ENCODE data around the gene C1GALT1.

C1GALT1 gene

DNA sequence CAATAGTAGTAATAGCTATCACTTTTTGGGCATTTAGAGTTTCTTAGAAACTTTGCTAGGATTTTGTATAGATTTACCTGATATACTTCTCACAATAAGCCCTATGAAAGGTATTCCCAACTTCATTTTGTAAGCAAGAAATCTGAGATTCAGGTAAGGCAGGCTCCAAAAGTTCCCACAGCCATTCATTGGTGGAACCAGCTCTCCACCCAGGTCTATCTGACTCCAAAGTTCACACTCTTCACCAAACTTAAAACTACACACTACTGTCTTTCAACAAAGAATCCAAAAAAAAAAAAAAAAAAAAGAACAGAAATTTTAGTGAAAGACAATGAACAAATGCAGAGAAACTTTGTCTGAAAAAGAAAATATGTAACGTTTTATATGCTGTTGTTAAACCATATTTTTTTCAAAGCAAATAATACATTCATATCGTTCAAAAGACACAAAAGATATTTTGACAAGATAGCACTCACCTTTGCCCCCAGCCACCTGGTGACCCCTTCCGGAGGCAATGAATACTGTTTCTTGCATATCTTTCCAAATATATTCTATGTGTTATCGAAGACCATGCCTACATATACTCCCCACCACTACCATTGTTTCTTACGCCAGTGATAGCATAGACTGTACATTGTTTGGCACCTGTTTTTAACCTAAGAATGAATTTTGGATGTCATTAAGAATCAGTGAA, 108.2 kb downstream of the C1GALT1 start:
- DNase-seq, result no peak

DNA sequence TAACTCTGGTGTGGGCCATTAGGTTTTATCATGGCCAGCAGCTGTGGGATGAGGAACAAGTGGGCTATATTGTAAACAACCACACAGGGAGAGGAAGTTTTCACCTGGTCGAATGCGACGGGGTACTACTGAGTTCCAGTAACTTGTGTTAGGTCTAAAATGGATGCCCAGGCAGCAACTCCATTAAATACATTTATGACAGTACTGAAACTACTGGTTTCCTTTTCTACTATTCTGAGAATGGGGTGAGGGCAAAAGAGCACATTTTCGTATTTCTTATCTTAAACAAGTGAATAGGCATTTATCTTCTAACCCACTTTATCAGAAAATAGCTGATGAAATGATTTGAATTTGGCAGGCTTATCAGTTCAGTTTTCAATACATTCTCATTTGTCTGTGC, 109.7 kb downstream of the C1GALT1 start:
- DNase-seq, result no peak

DNA sequence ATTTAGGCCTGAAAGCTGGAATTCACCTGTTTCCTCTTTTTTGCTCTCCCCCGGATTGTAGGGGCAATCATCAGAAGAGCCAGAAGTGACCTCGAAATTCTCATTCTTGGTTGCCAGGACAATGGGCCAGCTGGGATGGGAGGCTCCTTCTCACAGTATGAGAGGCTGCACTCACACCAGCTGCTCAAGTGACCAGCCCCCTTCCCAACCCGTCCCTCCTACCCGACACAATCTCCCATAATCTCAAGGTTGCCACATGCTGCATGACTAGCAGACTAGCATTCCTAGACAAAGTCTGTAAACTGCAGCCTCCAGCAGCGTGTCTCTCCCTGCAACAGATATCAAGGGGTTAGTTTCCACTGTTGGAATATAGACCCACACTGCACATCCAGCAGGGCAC, 110.3 kb downstream of the C1GALT1 start:
- no peak for DNase-seq

DNA sequence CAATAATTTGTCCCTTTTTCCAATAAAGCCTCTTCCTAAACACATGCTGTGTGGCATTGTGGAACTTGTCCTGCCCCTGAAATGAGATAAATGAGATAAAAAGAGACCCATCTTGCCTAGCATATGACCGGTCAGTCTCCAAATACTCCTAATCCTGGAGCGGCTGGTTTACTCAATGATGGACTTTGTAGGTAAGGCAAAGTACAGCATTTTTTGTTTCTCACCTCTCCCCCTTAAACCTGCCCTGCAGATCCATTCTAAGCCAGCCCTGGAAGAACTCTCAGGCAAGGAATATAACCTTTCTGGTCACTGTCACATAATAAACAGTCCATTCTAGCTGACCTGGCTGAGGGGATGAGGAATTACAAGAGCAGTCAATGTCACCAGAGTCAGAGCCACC, 110.7 kb downstream of the C1GALT1 start:
- no peak for DNase-seq

DNA sequence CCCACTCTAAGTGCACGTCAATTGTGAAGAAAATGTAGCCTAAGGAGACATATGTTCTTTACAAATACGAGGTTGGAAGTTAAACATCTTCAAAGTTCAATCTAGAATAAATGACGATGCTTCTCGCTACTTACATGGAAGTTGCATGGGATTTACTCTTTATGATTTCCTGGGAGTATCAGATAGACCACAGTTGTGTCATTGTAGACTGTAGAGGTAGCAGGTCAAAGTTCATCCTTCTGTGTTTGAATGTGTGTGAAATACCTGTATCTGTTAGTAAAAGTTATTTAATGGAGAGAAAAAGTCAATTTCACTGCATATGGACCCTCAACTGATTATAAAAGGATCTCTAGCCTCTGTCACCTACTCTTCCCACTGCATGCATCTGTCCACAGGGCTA, 112.6 kb downstream of the C1GALT1 start:
- no peak for DNase-seq

Measured in amniotic stem cell (primary cell).